SH-SY5Y (cell line): Measurements from ENCODE around the gene KDM1A.

Experiments
- GATA2 ChIP-seq: IDR thresholded peaks from 2 replicates; pipeline ENCODE4 v1.6.1; 2011; ENCODE audit warnings: mild to moderate bottlenecking, low read depth, low read length
- GATA3 ChIP-seq: IDR thresholded peaks from 2 replicates; pipeline ENCODE4 v1.6.1; 2011; ENCODE audit warnings: low read depth, mild to moderate bottlenecking, low read length, moderate library complexity

- TF ChIP-seq GATA2 (no peak), GATA3 (no peak)
Measured at GRCh38 chr1:23116216-23116836, 97.1 kb downstream of the KDM1A start.
